HG03558 (cell line): ENCODE measurements around the gene SPTBN4.
"Not testable (repeated sequence)": the region's sequence is repeated elsewhere in the genome, so short reads cannot be mapped to it uniquely, and the experiment has no call there.

Experiments
- ATAC-seq: cut with Tn5 transposase; IDR thresholded peaks from one replicate; pipeline ENCODE4 v1.9.1; 2021; ENCODE audit warnings: moderate number of reproducible peaks; ENCODE audit not compliant: unreplicated experiment; ENCODE audit errors: extremely low read depth

SPTBN4 gene

DNA sequence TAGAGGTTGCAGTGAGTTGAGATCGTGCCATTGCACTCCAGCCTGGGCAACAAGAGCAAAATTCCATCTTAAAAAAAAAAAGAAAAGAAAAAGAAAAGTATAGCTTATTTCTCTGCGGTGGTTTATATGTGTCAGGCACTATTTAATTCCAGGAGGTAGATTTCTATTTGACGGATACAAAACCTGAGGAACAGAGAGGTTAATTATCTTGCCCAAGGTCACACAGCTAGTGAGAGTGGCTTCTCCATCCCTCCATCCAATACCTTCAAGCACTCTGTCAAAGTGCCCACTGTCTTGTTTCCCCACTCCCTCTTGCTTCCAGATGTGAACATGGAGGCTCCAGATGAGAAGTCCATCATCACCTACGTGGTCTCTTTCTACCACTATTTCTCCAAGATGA, 34.8 kb downstream of the SPTBN4 start:
- ATAC-seq: no peak

DNA sequence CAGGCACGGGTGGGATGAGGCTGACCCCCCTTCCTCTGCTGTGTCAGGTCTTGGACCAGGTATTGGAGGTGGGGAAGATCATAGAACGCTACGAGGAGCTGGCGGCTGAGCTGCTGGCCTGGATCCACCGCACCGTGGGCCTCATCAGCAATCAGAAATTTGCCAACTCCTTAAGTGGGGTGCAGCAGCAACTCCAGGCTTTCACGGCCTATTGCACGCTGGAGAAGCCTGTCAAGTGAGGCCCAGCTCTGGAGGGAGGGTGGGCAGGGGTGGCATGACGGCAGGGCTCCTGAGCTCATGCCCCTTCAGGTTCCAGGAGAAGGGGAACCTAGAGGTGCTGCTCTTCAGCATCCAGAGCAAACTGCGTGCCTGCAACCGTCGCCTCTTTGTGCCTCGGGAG, 35.3 kb downstream of the SPTBN4 start:
- ATAC-seq: no peak

DNA sequence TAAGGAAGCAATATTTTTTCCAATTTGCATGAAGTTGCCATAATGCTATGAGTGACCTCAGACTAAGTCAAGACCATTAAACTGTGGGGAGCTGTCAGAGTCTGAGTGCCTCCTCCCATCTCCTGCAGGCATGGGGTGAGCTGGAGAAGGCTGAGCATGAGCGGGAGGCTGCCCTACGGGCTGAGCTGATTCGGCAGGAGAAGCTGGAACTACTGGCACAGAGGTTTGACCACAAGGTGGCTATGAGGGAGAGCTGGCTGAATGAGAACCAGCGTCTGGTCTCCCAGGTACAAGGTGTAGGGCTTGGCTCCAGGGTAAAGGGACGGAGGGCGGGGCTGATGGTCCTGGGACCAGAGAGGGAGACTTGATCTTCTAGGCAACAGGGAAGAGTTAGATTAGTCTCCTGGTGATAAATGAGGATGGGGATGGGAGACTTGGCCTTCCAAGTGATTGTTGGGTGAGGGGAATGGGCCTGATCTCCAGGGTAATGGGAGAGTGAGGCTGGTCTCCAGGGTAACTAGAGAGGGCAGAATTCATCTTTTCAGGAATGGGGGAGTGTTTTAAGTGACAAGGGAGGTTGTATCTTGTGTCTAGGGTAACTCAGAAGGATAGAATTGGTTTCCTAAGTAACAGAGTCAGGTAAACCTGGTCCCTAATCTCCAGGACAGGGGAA, 36.0 kb downstream of the SPTBN4 start:
- ATAC-seq: no peak

DNA sequence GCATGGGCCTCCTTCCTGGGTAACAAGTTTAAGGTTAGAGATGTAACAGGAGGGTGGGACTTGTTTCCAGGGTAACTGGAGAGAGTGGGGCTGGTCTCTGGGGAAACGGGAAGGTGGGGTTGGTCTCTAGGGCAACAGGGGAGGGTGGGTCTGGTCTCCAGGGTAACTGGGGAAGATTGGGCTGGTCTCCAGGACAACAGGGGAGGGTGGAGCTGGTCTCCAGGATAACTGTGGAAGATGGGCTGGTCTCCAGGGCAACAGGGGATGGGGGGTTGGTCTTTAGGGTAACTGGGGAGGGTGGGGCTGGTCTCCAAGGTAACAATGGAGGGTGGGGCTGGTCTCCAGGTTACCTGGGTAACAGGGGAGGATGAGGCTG, 36.5 kb downstream of the SPTBN4 start:
- ATAC-seq: no peak

DNA sequence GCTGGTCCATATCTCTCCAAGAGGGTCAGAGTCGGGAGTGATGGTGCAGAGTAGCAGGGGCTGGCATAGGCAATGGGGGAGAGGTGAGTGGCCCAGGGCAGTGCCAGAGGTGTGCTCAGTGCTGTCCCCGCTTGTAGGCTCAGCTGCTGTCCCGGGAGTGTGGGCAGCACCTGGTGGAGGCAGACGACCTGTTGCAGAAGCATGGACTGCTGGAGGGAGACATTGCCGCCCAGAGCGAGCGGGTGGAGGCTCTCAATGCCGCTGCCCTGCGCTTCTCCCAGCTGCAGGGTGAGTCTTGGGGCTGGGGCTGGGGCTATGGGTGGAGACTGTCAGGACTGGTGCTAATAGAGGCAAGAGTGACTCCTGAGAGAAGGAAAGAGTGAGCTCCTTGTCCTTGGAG, 39.3 kb downstream of the SPTBN4 start:
- no peak for ATAC-seq

DNA sequence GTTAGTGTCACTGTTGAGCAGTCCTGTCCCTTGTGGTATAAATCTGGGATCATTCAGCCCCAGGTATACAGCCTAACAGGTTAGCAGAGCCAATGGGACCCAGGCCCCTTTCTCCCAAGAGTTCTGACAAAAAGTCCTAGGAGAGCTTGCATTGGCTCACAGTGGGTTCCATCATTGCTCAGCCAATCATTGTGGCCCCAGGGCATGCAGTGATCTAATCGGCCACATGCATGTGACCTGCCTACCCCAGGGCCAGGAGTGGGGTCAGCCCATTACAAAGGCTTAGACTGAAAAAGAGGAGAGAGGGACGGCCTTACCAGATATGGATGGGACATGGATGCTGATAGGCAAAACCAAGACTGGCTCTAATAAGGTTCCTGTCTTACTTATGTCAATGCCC, 41.1 kb downstream of the SPTBN4 start:
- no peak for ATAC-seq

- no peak for ATAC-seq
Measured at GRCh38 chr19:40508739-40509260, 42.0 kb downstream of the SPTBN4 start.

DNA sequence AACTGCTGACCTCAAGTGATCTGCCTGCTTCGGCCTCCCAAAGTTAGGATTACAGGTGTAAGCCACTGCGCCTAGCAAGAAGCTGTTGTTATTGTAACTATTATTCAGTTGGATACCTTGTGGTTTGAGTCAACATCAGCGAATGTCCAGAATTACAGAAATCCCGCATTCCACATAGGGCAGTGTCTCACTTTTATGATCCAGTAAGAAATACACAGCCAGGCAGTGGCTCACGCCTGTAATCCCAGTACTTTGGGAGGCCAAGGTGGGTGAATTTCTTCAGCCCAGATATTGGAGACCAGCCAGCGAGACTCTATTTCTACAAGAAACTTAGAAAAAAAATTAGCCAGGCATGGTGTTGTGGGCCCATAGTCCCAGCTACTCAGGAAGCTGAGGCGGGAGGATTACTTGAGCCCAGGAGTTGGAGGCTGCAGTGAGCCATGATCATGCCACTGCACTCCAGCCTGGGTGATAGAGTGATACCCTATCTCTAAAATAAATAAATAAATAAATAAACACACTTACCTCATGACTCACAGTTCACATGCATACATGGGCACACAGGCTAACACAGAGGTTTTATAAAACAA, 43.8 kb downstream of the SPTBN4 start:
- no peak for ATAC-seq

DNA sequence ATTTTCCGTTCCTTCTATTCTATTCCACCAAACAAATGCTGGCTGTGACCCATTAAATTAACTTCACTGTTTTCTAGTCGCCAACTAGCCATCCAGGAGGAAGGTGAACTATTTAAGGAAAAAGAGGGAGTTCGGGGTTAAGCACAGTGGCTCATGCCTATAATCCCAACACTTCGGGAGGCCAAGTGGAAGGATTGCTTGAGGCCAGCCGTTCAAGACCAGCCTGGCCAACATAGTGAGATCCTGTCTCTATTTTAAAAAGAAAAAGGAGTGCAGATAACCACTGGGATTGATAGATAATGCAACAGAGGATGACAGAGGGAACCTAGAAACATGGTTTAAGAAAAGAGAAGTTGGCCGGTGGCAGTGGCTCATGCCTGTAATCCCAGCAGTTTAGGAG, 44.7 kb downstream of the SPTBN4 start:
- ATAC-seq: no peak

DNA sequence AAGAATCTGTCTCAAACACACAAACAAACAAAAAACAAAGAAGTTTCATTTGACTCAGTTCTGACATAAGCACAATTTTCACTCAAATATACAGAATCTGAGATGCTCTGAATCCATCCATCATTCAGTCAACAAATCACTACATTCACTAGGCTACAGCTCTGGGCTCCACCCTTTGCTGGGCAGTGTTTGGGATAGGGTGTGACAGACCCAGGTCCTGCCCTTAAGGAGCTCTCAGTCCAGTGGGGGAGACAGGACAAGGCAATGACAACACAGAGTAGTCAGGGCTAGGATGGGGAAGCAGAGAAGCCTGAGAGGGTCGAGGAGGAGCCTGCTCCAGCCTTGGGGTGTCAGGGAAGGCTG, 45.3 kb downstream of the SPTBN4 start:
- no peak for ATAC-seq

DNA sequence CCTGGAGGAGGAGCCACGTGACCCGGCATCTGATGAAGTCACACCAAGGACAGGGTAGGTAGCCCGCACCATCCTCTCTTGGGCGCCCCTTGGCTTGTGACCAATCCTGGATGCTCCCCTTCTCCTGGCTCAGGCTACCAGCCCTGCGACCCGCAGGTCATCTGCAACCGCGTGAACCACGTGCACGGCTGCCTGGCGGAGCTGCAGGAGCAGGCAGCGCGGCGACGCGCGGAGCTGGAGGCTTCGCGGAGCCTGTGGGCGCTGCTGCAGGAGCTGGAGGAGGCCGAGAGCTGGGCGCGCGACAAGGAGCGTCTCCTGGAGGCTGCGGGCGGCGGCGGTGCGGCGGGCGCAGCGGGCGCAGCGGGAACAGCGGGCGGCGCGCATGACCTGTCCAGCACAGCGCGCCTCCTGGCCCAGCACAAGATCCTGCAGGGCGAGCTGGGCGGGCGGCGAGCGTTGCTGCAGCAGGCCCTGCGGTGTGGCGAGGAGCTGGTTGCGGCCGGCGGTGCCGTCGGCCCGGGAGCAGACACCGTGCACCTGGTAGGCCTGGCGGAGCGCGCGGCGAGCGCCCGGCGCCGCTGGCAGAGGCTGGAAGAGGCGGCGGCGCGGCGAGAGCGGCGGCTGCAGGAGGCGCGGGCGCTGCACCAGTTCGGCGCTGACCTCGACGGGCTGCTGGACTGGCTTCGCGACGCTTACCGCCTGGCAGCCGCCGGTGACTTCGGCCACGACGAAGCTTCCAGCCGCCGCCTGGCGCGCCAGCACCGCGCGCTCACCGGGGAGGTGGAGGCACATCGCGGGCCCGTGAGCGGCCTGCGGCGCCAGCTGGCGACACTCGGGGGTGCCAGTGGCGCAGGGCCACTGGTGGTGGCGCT, 45.9 kb downstream of the SPTBN4 start:
- no peak for ATAC-seq

GRCh38 chr19:40513345-40513678, 46.5 kb downstream of the SPTBN4 start:
- no peak for ATAC-seq

- ATAC-seq: no peak
Measured at GRCh38 chr19:40513741-40514315, 47.0 kb downstream of the SPTBN4 start.

DNA sequence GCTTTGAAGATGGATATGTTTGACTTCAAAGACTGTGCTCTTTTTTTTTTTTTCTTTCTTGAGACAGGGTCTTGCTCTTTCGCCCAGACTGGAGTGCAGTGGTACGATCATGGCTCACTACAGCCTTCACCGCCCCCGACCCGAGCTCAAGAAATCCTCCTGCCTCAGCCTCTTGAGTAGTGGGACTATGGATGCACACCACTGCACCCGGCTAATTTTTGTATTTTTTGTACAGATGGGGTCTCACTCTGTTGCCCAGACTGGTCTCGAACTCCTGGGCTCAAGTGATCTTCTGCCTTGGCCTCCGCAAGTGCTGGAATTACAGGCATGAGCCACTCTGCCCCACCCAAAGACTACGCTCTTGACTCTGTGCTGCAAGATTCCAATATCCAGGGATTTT, 50.4 kb downstream of the SPTBN4 start:
- ATAC-seq: no peak

GRCh38 chr19:40519352-40520322, 52.8 kb downstream of the SPTBN4 start:
- ATAC-seq: no peak

GRCh38 chr19:40521276-40521675, 54.5 kb downstream of the SPTBN4 start:
- ATAC-seq: no peak

GRCh38 chr19:40521900-40522299, 55.1 kb downstream of the SPTBN4 start:
- not testable (repeated sequence) for ATAC-seq

DNA sequence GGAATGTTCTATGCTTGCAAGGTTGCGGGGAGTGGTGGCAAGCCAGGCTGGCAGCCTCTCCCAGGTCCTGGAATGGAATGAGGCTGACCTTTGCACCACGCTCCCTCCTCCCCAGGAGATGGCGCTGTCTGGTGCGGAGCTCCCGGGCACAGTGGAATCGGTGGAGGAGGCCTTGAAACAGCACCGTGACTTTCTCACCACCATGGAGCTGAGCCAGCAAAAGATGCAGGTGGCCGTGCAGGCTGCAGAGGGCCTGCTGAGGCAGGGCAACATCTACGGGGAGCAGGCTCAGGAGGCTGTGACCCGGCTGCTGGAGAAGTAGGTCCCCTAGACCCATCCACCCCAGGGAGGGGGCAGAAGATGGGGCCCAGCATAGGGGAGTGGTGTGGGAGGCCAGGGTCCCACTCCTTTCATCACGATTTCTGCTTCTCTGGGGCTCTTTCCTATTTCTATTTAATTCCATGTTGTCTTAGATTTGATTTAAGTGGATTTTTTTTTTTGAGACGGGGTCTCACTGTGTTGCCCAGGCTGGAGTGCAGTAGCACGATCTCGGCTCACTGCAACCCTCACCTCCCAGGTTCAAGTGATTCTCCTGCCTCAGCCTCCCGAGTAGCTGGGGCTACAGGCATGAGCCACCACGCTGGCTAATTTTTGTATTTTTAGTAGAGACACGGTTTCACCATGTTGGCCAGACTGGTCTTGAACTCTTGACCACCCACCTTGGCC, 56.7 kb downstream of the SPTBN4 start:
- ATAC-seq: no peak

- no peak for ATAC-seq
Measured at GRCh38 chr19:40524133-40524549, 57.3 kb downstream of the SPTBN4 start.
